Stimulated activated CD8-positive, alpha-beta memory T cell treated with anti-CD3 and anti-CD28 coated beads, Interleukin-12 subunit alpha, Interleukin-12 subunit beta, amount 100 ng/mL, for 24 hours (primary cell): ENCODE data around the gene ARAP1.
"Not testable (repeated sequence)": the region's sequence is repeated elsewhere in the genome, so short reads cannot be mapped to it uniquely, and the experiment has no call there.

Source experiments
- DNase-seq: peaks from one replicate; pipeline ENCODE4 v3.0.0-alpha.2; 2020; ENCODE audit errors: extremely low read depth

The ARAP1 gene

GRCh38 chr11:72752088-72752914, at the start of gene ARAP1:
Gene ARAP1, minus strand, starts transcription at chr11:72752408. Its CDS starts 25,280 bp downstream, at chr11:72727128.
- DNase-seq = peak; percentile 55

GRCh38 chr11:72799441-72799840, 47.2 kb upstream of the ARAP1 start:
- DNase-seq = no peak

GRCh38 chr11:72798361-72798760, 46.2 kb upstream of the ARAP1 start:
- DNase-seq = no peak

- peak; percentile 82 for DNase-seq
Measured at GRCh38 chr11:72793425-72794367, 41.5 kb upstream of the ARAP1 start, which contains the start of gene STARD10. Gene STARD10, minus strand, starts transcription at chr11:72794047. Its CDS starts 12,866 bp downstream, at chr11:72781181.

- DNase-seq = no peak
Measured at GRCh38 chr11:72793076-72793424, 40.8 kb upstream of the ARAP1 start.

- DNase-seq = no peak
Measured at GRCh38 chr11:72792437-72793021, 40.3 kb upstream of the ARAP1 start.

GRCh38 chr11:72791228-72791627, 39.0 kb upstream of the ARAP1 start:
- DNase-seq = not testable (repeated sequence)

GRCh38 chr11:72789493-72790131, 37.4 kb upstream of the ARAP1 start:
- no peak for DNase-seq

- DNase-seq = no peak
Measured at GRCh38 chr11:72788241-72788640, 36.0 kb upstream of the ARAP1 start.

GRCh38 chr11:72787216-72788104, 35.3 kb upstream of the ARAP1 start:
- no peak for DNase-seq

- DNase-seq = no peak
Measured at GRCh38 chr11:72786305-72787215, 34.4 kb upstream of the ARAP1 start.

GRCh38 chr11:72784662-72785061, 32.5 kb upstream of the ARAP1 start:
- no peak for DNase-seq

- no peak for DNase-seq
Measured at GRCh38 chr11:72783144-72783905, 31.1 kb upstream of the ARAP1 start.

GRCh38 chr11:72782081-72782920, 30.1 kb upstream of the ARAP1 start:
- DNase-seq = no peak

GRCh38 chr11:72781313-72782080, 29.3 kb upstream of the ARAP1 start:
- no peak for DNase-seq

- no peak for DNase-seq
Measured at GRCh38 chr11:72781063-72781312, 28.8 kb upstream of the ARAP1 start.

- DNase-seq = no peak
Measured at GRCh38 chr11:72780296-72781062, 28.3 kb upstream of the ARAP1 start.
